T1000 (cell line): ENCODE data around the gene PPFIA2.

ENCODE experiments used
- DNase-seq: peaks from one replicate; lab custom pipeline; 2025; ENCODE audit warnings: mixed read lengths; lab: John Stamatoyannopoulos, UW

PPFIA2 gene

GRCh38 chr12:81546811-81547210, 212.3 kb downstream of the PPFIA2 start:
- DNase-seq: no peak

- DNase-seq: no peak
Measured at GRCh38 chr12:81543621-81544139, 215.5 kb downstream of the PPFIA2 start.

- DNase-seq: no peak
Measured at GRCh38 chr12:81542065-81543010, 216.8 kb downstream of the PPFIA2 start.

GRCh38 chr12:81541121-81541520, 218.0 kb downstream of the PPFIA2 start:
- no peak for DNase-seq

- no peak for DNase-seq
Measured at GRCh38 chr12:81539279-81539678, 219.9 kb downstream of the PPFIA2 start.

- DNase-seq: no peak
Measured at GRCh38 chr12:81533054-81533453, 226.1 kb downstream of the PPFIA2 start.

GRCh38 chr12:81530352-81530751, 228.8 kb downstream of the PPFIA2 start:
- DNase-seq: no peak

- no peak for DNase-seq
Measured at GRCh38 chr12:81520064-81520945, 238.8 kb downstream of the PPFIA2 start.

- DNase-seq: no peak
Measured at GRCh38 chr12:81518638-81519037, 240.5 kb downstream of the PPFIA2 start.

GRCh38 chr12:81517296-81517695, 241.9 kb downstream of the PPFIA2 start:
- DNase-seq: no peak

- no peak for DNase-seq
Measured at GRCh38 chr12:81502912-81503695, 256.0 kb downstream of the PPFIA2 start.

- no peak for DNase-seq
Measured at GRCh38 chr12:81500788-81501187, 258.4 kb downstream of the PPFIA2 start.

- DNase-seq: no peak
Measured at GRCh38 chr12:81499809-81500208, 259.3 kb downstream of the PPFIA2 start.

- no peak for DNase-seq
Measured at GRCh38 chr12:81492131-81492720, 266.9 kb downstream of the PPFIA2 start.

GRCh38 chr12:81472934-81473333, 286.2 kb downstream of the PPFIA2 start:
- DNase-seq: no peak

- no peak for DNase-seq
Measured at GRCh38 chr12:81470923-81471322, 288.2 kb downstream of the PPFIA2 start.

GRCh38 chr12:81468206-81468605, 290.9 kb downstream of the PPFIA2 start:
- no peak for DNase-seq

GRCh38 chr12:81465876-81466275, 293.3 kb downstream of the PPFIA2 start:
- no peak for DNase-seq

- no peak for DNase-seq
Measured at GRCh38 chr12:81465191-81465590, 294.0 kb downstream of the PPFIA2 start.

GRCh38 chr12:81461163-81461562, 298.0 kb downstream of the PPFIA2 start:
- no peak for DNase-seq
